IPS-20b (cell line): ENCODE measurements around the gene NINJ1.

Experiments
- H3K27ac ChIP-seq: one replicate; pipeline ENCODE4 v1.5.1; 2013; ENCODE audit warnings: low read length
- H3K27me3 ChIP-seq: 2 replicates; pipeline ENCODE4 v1.6.1; 2013; ENCODE audit warnings: mild to moderate bottlenecking, low read length, inconsistent platforms; ENCODE audit not compliant: insufficient read depth
- H3K36me3 ChIP-seq: 2 replicates; pipeline ENCODE4 v1.6.1; 2013; ENCODE audit warnings: low read depth, mild to moderate bottlenecking, inconsistent platforms, low read length, moderate library complexity; ENCODE audit not compliant: insufficient read depth
- H3K4me1 ChIP-seq: 2 replicates; pipeline ENCODE4 v1.6.1; 2013; ENCODE audit warnings: mild to moderate bottlenecking, control low read depth, inconsistent platforms, low read length, moderate library complexity; ENCODE audit not compliant: insufficient read depth
- H3K4me3 ChIP-seq: 2 replicates; pipeline ENCODE4 v1.5.1; 2013; ENCODE audit warnings: mild to moderate bottlenecking, low read length, inconsistent platforms
- H3K9ac ChIP-seq: 2 replicates; pipeline ENCODE4 v1.6.1; 2013; ENCODE audit warnings: low read depth, mild to moderate bottlenecking, inconsistent platforms, low read length, moderate library complexity
- H3K9me3 ChIP-seq: 2 replicates; pipeline ENCODE4 v1.6.1; 2013; ENCODE audit warnings: mild to moderate bottlenecking, low read depth, low read length, inconsistent platforms; ENCODE audit not compliant: insufficient read depth

The NINJ1 gene

DNA sequence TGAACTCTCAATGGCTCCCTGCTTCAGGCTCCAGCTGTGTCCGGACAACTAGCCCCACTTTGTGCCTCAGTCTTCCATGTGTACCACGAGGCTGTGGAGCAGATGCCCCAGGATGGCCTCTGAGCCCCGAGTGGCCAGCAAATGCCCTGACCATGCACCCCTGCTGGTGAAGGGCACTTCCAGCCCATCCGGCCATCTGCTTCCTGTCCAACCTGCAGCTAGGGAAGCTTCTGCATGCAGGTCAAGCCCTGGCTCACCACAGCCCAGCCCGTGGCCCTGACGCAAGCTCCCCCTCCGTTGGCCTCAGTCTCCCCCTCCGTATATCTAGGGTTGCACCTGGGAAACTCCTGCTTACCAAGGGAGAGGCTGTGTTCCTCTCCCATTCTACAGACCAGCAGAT lies 4.8 kb downstream of the NINJ1 start:
- H3K27me3 ChIP-seq = no peaks in the 10 kb centered on the region; the same call in 1 of the 2 replicates
- H3K9me3 ChIP-seq = no peaks in the 10 kb centered on the region
- no peak overlapping the region for H3K9ac ChIP-seq
- H3K27ac ChIP-seq = no peak overlapping the region
- H3K36me3 ChIP-seq = peaks cover 3% of the 10 kb centered on the region; the same call in 1 of the 2 replicates
- H3K4me1 ChIP-seq = peaks cover 2% of the 10 kb centered on the region; the same call in 1 of the 2 replicates
- H3K4me3 ChIP-seq = no peak overlapping the region

DNA sequence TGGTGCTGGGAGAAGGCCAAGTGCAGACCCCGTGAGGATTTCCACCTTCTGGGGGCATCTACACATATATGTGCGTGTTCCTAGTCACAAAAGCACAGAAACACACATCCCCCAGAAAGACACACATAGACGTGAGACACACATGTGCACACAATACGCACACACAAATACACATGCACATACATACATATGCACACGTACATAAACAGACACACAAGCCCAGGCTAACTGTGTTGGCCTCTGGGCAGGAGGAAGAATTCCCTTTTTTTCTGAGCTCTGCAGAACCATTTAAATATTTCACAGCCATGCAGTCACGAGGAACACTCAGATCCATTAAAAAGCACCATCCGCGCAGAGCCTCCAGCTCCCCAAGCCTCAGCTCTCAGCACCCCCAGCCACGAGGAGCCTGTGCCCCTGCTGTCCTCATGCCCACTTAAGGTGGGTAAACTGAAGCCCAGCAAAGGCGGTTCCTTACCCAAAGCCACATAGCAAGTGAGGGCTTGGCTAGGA lies 5.3 kb downstream of the NINJ1 start:
- H3K9ac ChIP-seq = no peak overlapping the region
- H3K27me3 ChIP-seq = no peaks in the 10 kb centered on the region; the same call in 1 of the 2 replicates
- H3K4me1 ChIP-seq = peaks cover 2% of the 10 kb centered on the region; the same call in 1 of the 2 replicates
- H3K36me3 ChIP-seq = peaks cover 6% of the 10 kb centered on the region; the same call in 1 of the 2 replicates
- H3K4me3 ChIP-seq = no peak overlapping the region
- no peaks in the 10 kb centered on the region for H3K9me3 ChIP-seq
- no peak overlapping the region for H3K27ac ChIP-seq

DNA sequence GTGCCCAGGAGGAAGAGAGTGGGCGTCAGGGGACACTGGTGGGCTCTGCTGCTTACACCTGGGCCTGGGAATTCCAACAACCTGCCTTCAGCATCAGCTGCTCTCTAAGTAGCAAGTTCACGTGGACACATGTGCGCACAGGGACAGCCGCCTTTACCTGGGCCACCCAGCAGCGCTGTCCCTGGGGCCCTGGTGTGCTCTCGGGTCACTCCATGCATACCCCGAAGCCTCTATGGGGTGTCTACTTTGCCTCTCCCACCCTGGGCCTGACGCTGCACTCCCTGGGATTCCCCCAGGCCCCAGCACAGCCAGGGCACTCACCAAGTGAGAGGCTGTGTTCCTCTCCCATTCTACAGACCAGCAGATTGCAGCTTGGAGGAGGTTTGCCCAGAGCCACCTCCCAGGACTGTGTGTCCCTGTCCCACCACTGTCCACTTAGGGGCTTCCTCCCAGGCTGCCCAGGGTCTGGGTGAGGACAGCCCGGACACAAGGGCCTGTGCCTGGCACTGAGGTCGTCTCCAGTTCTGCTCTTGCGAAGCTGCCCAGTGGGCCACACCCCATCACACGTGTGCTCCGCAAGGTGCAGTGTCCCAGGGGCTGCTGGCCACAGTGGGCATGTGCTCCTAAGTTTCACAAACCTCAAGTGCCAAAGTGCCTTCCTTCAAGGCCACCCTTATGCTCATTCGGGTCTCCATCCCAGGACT lies 5.9 kb downstream of the NINJ1 start:
- peaks cover 2% of the 10 kb centered on the region; the same call in 1 of the 2 replicates for H3K4me1 ChIP-seq
- H3K36me3 ChIP-seq = peaks cover 10% of the 10 kb centered on the region; the same call in 1 of the 2 replicates
- no peaks in the 10 kb centered on the region for H3K9me3 ChIP-seq
- no peak overlapping the region for H3K27ac ChIP-seq
- no peaks in the 10 kb centered on the region; the same call in 1 of the 2 replicates for H3K27me3 ChIP-seq
- no peak overlapping the region for H3K9ac ChIP-seq
- no peak overlapping the region for H3K4me3 ChIP-seq

DNA sequence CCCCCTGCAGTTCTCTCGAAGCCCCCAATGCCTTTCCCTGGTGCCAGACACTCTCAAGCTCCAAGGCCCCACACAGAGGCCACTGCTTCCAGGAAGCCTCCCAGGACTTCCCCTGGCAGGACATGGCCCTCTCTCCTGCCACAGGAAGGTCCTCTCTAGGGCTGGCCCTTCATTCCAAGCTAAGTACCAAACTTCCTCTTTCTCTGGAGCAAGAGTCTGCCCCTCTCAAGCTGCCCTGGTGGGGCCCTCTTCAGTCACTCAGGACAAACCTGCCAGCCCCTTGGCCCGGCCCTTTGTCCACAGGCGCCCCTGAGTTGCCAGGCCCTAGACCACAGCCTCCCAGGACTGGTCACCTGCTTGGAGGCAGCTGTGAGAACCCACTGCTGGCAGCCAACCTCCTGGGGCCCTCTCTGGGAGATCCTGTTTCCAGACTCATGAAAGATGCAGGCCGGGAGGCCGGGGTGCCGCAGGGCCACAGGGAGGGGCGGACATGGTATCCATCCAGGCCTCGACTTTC lies 6.6 kb downstream of the NINJ1 start:
- no peak overlapping the region for H3K4me3 ChIP-seq
- no peaks in the 10 kb centered on the region; the same call in 1 of the 2 replicates for H3K4me1 ChIP-seq
- H3K27me3 ChIP-seq = no peaks in the 10 kb centered on the region
- H3K9ac ChIP-seq = no peak overlapping the region
- H3K27ac ChIP-seq = no peak overlapping the region
- peaks cover 10% of the 10 kb centered on the region; the same call in 1 of the 2 replicates for H3K36me3 ChIP-seq
- no peaks in the 10 kb centered on the region for H3K9me3 ChIP-seq

DNA sequence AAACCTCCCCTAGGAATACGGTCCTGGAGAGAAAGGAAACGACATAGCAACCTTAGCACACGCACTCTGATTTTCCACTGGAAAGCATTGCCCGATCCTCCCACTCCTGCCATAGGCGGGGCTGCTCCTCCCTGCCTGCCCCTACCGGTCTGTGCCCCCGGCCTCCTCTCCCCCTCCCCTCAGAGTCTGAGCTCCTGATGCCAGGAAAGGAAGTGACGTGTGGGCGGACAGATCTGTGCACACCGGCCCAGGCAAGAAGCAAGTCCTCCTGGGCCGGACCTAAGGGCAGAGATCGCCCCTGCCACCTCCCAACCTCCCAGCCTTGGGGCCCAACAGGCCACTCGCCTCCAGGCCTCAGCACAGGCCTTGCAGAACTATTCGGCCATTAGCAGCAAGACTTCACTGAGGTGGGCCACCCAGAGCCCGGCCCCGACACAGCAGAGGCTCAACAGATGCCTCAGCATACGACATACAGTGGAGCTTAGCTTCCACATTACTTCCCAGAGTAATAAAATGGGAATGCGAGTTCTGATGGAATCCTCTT lies 7.2 kb downstream of the NINJ1 start:
- Histone ChIP-seq H3K4me1 (no peaks in the 10 kb centered on the region; the same call in 1 of the 2 replicates), H3K36me3 (peaks cover 10% of the 10 kb centered on the region; the same call in 1 of the 2 replicates), H3K4me3 (no peak overlapping the region), H3K9me3 (no peaks in the 10 kb centered on the region), H3K27me3 (no peaks in the 10 kb centered on the region), H3K9ac (no peak overlapping the region), H3K27ac (no peak overlapping the region)

DNA sequence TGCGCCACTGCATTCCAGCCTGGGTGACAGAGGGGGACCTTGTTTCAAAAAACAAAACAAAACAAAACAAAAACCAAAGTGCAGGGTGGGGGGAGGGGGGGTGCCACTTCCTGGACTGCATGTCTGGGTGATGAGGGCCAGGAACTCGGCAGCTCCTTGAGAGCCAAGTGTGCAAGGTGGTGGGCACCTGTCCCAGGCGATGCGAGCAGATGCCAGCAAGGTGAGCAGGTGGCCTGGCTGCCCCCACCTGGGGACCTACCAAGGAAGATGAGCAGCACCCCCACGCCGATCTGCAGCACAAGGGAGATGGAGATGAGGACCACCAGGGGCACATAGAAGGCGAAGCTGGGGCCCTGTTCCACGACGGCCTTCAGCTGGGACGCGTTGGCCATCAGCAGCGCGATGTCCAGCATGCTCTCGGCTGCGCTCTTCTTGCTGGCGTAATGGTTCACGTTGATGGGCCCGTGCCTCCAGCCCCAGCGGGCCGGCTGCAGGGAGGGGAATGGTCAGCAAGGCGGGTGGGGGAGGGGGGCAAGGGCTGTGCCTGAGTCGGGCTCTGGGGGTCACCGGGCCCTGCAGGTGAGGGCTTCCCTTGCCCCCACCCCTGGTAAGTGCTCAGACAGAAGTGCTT lies 7.8 kb downstream of the NINJ1 start:
- Histone ChIP-seq H3K4me1 (no peaks in the 10 kb centered on the region; the same call in 1 of the 2 replicates), H3K9ac (no peak overlapping the region), H3K9me3 (no peaks in the 10 kb centered on the region), H3K4me3 (no peak overlapping the region), H3K36me3 (peaks cover 10% of the 10 kb centered on the region; the same call in 1 of the 2 replicates), H3K27me3 (no peaks in the 10 kb centered on the region), H3K27ac (no peak overlapping the region)

DNA sequence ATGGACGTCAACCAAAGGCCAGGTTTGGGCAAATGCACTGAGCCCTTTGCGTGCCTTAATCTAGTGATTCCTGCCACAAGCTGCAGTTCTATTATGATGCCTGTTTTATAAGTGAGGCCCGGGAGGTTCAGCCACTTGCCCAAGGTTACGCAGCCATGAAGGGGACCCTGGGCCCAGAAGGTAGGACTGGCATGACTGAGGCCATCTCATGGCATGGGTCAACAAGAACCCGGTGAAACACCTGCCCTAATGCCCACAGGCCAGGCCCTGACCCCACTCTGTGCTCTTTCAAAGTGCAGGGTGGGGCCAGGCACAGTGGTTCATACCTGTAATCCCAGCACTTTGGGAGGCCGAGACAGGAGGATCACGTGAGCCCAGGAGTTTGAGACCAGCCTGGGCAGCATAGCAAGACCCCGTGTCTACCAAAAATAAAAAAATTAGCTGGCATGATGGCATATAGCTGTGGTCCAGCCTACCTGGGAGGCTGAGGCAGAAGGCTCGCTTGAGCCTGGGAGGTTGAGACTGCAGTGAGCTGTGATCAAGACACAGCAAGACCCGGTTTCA lies 8.6 kb downstream of the NINJ1 start:
- Histone ChIP-seq H3K4me1 (no peaks in the 10 kb centered on the region; the same call in 1 of the 2 replicates), H3K9me3 (no peaks in the 10 kb centered on the region)

DNA sequence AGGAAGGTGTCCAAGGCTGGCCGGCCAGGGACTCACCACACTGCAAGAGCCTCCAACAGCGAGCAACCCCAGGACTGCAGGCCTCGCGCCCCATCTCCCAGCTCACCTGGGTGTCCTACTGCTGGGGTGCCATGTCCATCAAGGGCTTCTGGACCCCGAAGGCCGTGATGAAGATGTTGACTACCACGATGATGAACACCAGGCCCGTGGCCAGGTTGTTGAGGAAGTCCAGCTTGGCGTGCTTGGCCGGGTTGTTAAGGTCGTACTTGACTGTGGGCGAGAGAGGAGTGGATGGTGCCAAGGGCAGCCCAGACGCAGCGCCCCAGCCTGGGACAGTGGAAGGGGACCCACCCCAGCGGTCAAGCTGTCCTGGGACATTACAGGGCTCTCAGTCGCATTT lies 9.3 kb downstream of the NINJ1 start:
- no peaks in the 10 kb centered on the region for H3K9me3 ChIP-seq
- H3K27ac ChIP-seq = no peak overlapping the region
- no peaks in the 10 kb centered on the region for H3K27me3 ChIP-seq
- H3K36me3 ChIP-seq = peaks cover 10% of the 10 kb centered on the region; the same call in 1 of the 2 replicates
- no peaks in the 10 kb centered on the region; the same call in 1 of the 2 replicates for H3K4me1 ChIP-seq
- H3K4me3 ChIP-seq = no peak overlapping the region
- H3K9ac ChIP-seq = no peak overlapping the region

More for the DNA sequence above, 8.6 kb downstream of the NINJ1 start:
- no peak overlapping the region for H3K9ac ChIP-seq
- peaks cover 10% of the 10 kb centered on the region; the same call in 1 of the 2 replicates for H3K36me3 ChIP-seq
- no peak overlapping the region for H3K4me3 ChIP-seq
- H3K27me3 ChIP-seq = no peaks in the 10 kb centered on the region
- H3K27ac ChIP-seq = no peak overlapping the region

DNA sequence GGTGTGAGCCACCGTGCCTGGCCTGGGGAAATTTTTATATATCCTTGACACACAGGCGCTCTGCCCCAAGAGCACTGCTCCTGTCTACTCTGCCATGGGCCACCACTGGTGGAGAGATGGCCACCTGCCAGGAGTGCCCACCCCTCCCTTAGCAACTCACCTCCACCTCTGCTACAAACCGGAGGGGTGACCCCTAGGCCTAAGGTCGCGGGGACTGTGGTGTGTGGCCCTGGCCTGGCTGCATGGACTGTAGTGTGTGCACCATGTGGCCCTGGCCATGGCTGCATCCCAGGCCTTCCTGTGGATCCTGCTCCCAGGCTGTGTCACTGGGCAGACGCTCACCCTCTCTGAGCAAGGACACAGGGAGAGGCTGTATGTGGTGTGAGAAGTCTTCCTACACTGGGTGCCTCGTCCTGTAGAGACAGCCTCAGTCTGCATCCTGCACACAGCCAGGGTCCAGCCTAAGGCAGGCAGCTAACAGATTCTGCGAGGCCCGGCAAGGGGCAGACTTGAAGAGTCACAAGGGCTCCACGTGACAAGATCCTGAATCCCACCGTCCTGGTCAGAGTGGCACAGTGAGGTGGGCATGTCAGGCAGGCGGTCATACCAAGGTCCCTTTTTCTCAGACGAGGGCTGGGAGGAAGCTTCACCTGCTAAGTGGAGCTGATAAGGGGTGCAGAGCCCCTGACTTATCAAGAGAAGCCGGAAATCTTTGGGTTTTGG lies 10.3 kb downstream of the NINJ1 start:
- Histone ChIP-seq H3K9me3 (no peaks in the 10 kb centered on the region), H3K27me3 (no peaks in the 10 kb centered on the region), H3K9ac (no peak overlapping the region), H3K4me3 (no peak overlapping the region), H3K27ac (no peak overlapping the region), H3K36me3 (peaks cover 10% of the 10 kb centered on the region; the same call in 1 of the 2 replicates), H3K4me1 (no peaks in the 10 kb centered on the region; the same call in 1 of the 2 replicates)

DNA sequence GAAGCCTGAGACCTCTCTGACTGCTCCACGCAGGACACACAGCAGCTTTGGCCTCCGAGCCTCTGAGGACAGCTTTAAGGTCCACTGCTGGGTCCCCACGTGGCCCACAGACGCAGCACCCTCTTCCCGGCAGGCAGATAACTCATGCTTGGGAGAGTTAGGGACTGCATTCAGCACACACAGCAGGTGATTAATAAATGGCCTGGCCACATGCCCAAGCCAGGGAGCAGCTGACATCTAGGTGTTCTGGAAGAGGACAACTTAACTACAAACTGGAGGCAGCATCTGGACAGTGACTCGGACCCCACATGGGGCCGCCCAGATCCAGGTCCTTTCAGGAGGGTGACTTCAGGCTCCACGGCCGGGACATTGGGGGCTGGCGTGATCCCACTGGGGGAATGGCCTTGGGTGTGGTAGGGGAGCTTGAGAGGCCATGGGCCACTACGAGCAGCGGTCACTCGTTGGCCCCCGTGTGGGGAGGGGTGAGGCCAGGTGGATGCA lies 11.3 kb downstream of the NINJ1 start:
- H3K4me3 ChIP-seq = no peak overlapping the region
- no peaks in the 10 kb centered on the region for H3K9me3 ChIP-seq
- H3K27me3 ChIP-seq = no peaks in the 10 kb centered on the region
- H3K27ac ChIP-seq = no peak overlapping the region
- H3K36me3 ChIP-seq = peaks cover 10% of the 10 kb centered on the region; the same call in 1 of the 2 replicates
- H3K9ac ChIP-seq = no peak overlapping the region
- H3K4me1 ChIP-seq = no peaks in the 10 kb centered on the region; the same call in 1 of the 2 replicates
